Smooth muscle cell (in vitro differentiated cells): ENCODE results near the gene HIVEP1. TPM values are rescaled to one million over a fixed set of nuclear protein-coding genes. Genes with fewer than 3 reads are reported as not detected.

Source experiments
- DNase-seq: peaks from one replicate; lab custom pipeline; 2025; ENCODE audit not compliant: unreplicated experiment; lab: John Stamatoyannopoulos, UW
- H2AFZ ChIP-seq: fragments of 200-600 bp; sonication (generic); 2 replicates; pipeline ENCODE4 v1.6.0; 2016; ENCODE audit warnings: antibody characterized with exemption, low read depth, mild to moderate bottlenecking
- H3F3A ChIP-seq: fragments of 200-600 bp; sonication (generic); 2 replicates; pipeline ENCODE4 v1.6.0; 2017; ENCODE audit warnings: antibody characterized with exemption, low read depth
- H3K27ac ChIP-seq: fragments of 200-600 bp; sonication (generic); 2 replicates; pipeline ENCODE4 v1.5.1; 2016; ENCODE audit warnings: low read depth, mild to moderate bottlenecking
- H3K27me3 ChIP-seq: fragments of 200-600 bp; sonication (generic); 2 replicates; pipeline ENCODE4 v1.6.1; 2016; ENCODE audit warnings: low read depth, mild to moderate bottlenecking
- H3K36me3 ChIP-seq: fragments of 200-600 bp; sonication (generic); 2 replicates; pipeline ENCODE4 v1.5.1; 2016; ENCODE audit warnings: low read depth
- H3K4me1 ChIP-seq: fragments of 200-600 bp; sonication (generic); 2 replicates; pipeline ENCODE4 v1.5.1; 2016; ENCODE audit warnings: low read depth
- H3K4me2 ChIP-seq: fragments of 200-600 bp; sonication (generic); 2 replicates; pipeline ENCODE4 v1.6.0; 2016; ENCODE audit warnings: mild to moderate bottlenecking
- H3K4me3 ChIP-seq: fragments of 200-600 bp; sonication (generic); 2 replicates; pipeline ENCODE4 v1.5.1; 2016; ENCODE audit warnings: mild to moderate bottlenecking
- H3K79me2 ChIP-seq: fragments of 200-600 bp; sonication (generic); 2 replicates; pipeline ENCODE4 v1.6.0; 2016; ENCODE audit warnings: low read depth, mild to moderate bottlenecking
- H3K9ac ChIP-seq: fragments of 200-600 bp; sonication (generic); 2 replicates; pipeline ENCODE4 v1.6.0; 2016; ENCODE audit warnings: low read depth
- H3K9me3 ChIP-seq: fragments of 200-600 bp; sonication (generic); replicated peaks from 2 replicates; pipeline ENCODE4 v1.5.1; 2016; ENCODE audit warnings: low read depth
- H4K20me1 ChIP-seq: fragments of 200-600 bp; sonication (generic); 2 replicates; pipeline ENCODE4 v1.6.0; 2016; ENCODE audit warnings: low read depth
- CTCF ChIP-seq: fragments of 200-600 bp; sonication (generic); IDR thresholded peaks from 2 replicates; pipeline ENCODE4 v1.5.1; 2017; ENCODE audit warnings: borderline replicate concordance, mild to moderate bottlenecking, antibody characterized with exemption; ENCODE audit not compliant: insufficient read depth, poor library complexity, severe bottlenecking
- WGBS: methylation state at CpG from one replicate; pipeline ENCODE4 v1.1.7; 2016; ENCODE audit warnings: low lambda C conversion rate; 5-methylcytosine and 5-hydroxymethylcytosine counted together
- polyA plus RNA-seq: library from polyadenylated mRNA; unstranded; fragments of >200 nt; fragmentation: Nextera tagmentation; extraction: Ambion mirVana; gene quantifications from 2 replicates; pipeline ENCODE4 v1.2.1, GENCODE V29; 2016
- total RNA-seq: library from RNA; depleted of rRNA; stranded (reverse); fragments of >200 nt; gene quantifications from 2 replicates; pipeline ENCODE4 v1.2.3, GENCODE V29; 2014

HIVEP1 gene
- total and polyA plus RNA-seq, 2 experiments from 2014 or later: 6.8 to 58.8 TPM

GRCh38 chr6:11977738-11978137, 34.4 kb upstream of the HIVEP1 start:
- H4K20me1 ChIP-seq: no peaks in the 10 kb centered on the region
- no peaks in the 10 kb centered on the region for H3K79me2 ChIP-seq
- H3K27ac ChIP-seq: no peak overlapping the region
- no peaks in the 10 kb centered on the region for H3F3A ChIP-seq
- DNase-seq: no peak
- no peak for TF ChIP-seq CTCF
- H3K9ac ChIP-seq: no peak overlapping the region
- H3K9me3 ChIP-seq: no peaks in the 10 kb centered on the region
- H3K27me3 ChIP-seq: no peaks in the 10 kb centered on the region
- no peak overlapping the region for H2AFZ ChIP-seq
- 93% methylated on average over 3 of the region's 3 CpGs for WGBS
- no peak overlapping the region for H3K4me3 ChIP-seq
- H3K36me3 ChIP-seq: no peaks in the 10 kb centered on the region
- no peaks in the 10 kb centered on the region for H3K4me1 ChIP-seq
- no peak overlapping the region for H3K4me2 ChIP-seq

GRCh38 chr6:11978169-11978987, 33.7 kb upstream of the HIVEP1 start:
- H3K4me1 ChIP-seq: no peaks in the 10 kb centered on the region
- no peak overlapping the region for H2AFZ ChIP-seq
- H3F3A ChIP-seq: no peaks in the 10 kb centered on the region
- TF ChIP-seq CTCF: no peak
- no peaks in the 10 kb centered on the region for H4K20me1 ChIP-seq
- H3K79me2 ChIP-seq: no peaks in the 10 kb centered on the region
- no peak overlapping the region for H3K9ac ChIP-seq
- H3K27me3 ChIP-seq: no peaks in the 10 kb centered on the region
- no peaks in the 10 kb centered on the region for H3K36me3 ChIP-seq
- H3K9me3 ChIP-seq: no peaks in the 10 kb centered on the region
- WGBS: 65% methylated on average over 1 of the region's 1 CpG
- H3K27ac ChIP-seq: no peak overlapping the region
- no peak overlapping the region for H3K4me3 ChIP-seq
- no peak overlapping the region for H3K4me2 ChIP-seq
- no peak for DNase-seq

GRCh38 chr6:11979866-11980265, 32.2 kb upstream of the HIVEP1 start:
- WGBS: 92% methylated on average over 6 of the region's 6 CpGs
- Histone ChIP-seq H3K36me3 (no peaks in the 10 kb centered on the region), H3K27me3 (no peaks in the 10 kb centered on the region), H3K4me1 (no peaks in the 10 kb centered on the region), H3K27ac (no peak overlapping the region), H3K4me3 (no peak overlapping the region), H2AFZ (no peak overlapping the region), H4K20me1 (no peaks in the 10 kb centered on the region), H3K4me2 (no peak overlapping the region), H3K9me3 (no peaks in the 10 kb centered on the region), H3F3A (no peaks in the 10 kb centered on the region), H3K9ac (no peak overlapping the region), H3K79me2 (no peaks in the 10 kb centered on the region)
- TF ChIP-seq CTCF: no peak
- no peak for DNase-seq

- DNase-seq: no peak
- Histone ChIP-seq H3K9ac (no peak overlapping the region), H3K9me3 (no peaks in the 10 kb centered on the region), H3K27ac (no peak overlapping the region), H3K36me3 (no peaks in the 10 kb centered on the region), H3F3A (no peaks in the 10 kb centered on the region), H2AFZ (no peak overlapping the region), H4K20me1 (no peaks in the 10 kb centered on the region), H3K4me2 (peak overlapping the region; percentile 22), H3K27me3 (no peaks in the 10 kb centered on the region), H3K4me1 (no peaks in the 10 kb centered on the region), H3K4me3 (no peak overlapping the region), H3K79me2 (no peaks in the 10 kb centered on the region)
- 77% methylated on average over 5 of the region's 5 CpGs for WGBS
- TF ChIP-seq CTCF: no peak
These were observed 28.8 kb upstream of the HIVEP1 start for GRCh38 chr6:11983306-11983705.
